ENCODE results near the gene PHF12. TPM values are rescaled to one million over a fixed set of nuclear protein-coding genes. Genes with fewer than 3 reads are reported as not detected.

The PHF12 gene
- total and polyA plus RNA-seq, 10 of the 15 experiments (the other 5 are each of a cell fraction or from before 2014, with no cell fraction given) = 1.3 to 43.9 (median 19.2) TPM

GRCh38 chr17:28942925-28943324 lies 8.4 kb downstream of the PHF12 start:
- 94% methylated on average over 2 of the region's 2 CpGs for WGBS (ENCODE audit: insufficient coverage, insufficient replicate concordance, low lambda C conversion rate, missing lambda C conversion rate)
- FAIRE-seq = no peak
- Histone ChIP-seq H3K9ac (ENCODE audit: control insufficient read depth, insufficient read depth, low read length) (no peak overlapping the region), H2AFZ (ENCODE audit: control insufficient read depth, low read depth, low read length) (no peak overlapping the region), H3K36me3 (ENCODE audit: control insufficient read depth in 2 of 2, insufficient read depth in 2 of 2, low read length in 1 of 2) (peaks cover 0 to 21% of the 10 kb centered on the region in 2 experiments; a peak in 3 of 4 replicates), H3K27ac (ENCODE audit: control insufficient read depth, insufficient read depth) (no peak overlapping the region), H3K9me3 (replicated peaks; ENCODE audit: control insufficient read depth, insufficient read depth, low read length) (no peaks in the 10 kb centered on the region), H3K4me2 (ENCODE audit: control insufficient read depth, insufficient read depth) (no peak overlapping the region), H3K4me3 (no peak overlapping the region), H4K20me1 (ENCODE audit: control insufficient read depth, insufficient read depth) (no peaks in the 10 kb centered on the region), H3K27me3 (replicated peaks in 1 of 2; ENCODE audit: control insufficient read depth in 2 of 2, insufficient read depth in 2 of 2, low read length in 1 of 2) (no peaks in the 10 kb centered on the region), H3K79me2 (ENCODE audit: control insufficient read depth, insufficient read depth, low read length) (peaks cover 89% of the 10 kb centered on the region), H3K4me1 (ENCODE audit: control insufficient read depth, insufficient read depth, low read length) (peaks cover 13% of the 10 kb centered on the region)
- TF ChIP-seq BCLAF1 (IDR thresholded peaks at IDR 0.05) = no peak
- TF ChIP-seq CEBPB (IDR thresholded peaks at IDR 0.05; ENCODE audit: borderline replicate concordance in 1 of 2, low read depth in 2 of 2, low read length in 2 of 2) = no peak
- TF ChIP-seq REST (IDR thresholded peaks at IDR 0.05; ENCODE audit: low read depth, low read length) = no peak
- no peak for TF ChIP-seq ELK1 (IDR thresholded peaks at IDR 0.05; ENCODE audit: low read depth, low read length)
- no peak for TF ChIP-seq POU2F2 (IDR thresholded peaks at IDR 0.05; ENCODE audit: borderline replicate concordance, low read depth, low read length)
- no peak for TF ChIP-seq ZNF384 (IDR thresholded peaks at IDR 0.05; ENCODE audit: borderline replicate concordance, low read depth, low read length)
- TF ChIP-seq KLF5 (IDR thresholded peaks at IDR 0.05; ENCODE audit: partially characterized antibody) = no peak
- ATAC-seq = no peak
- ChIA-PET SMC1A (ENCODE audit: uncharacterized antibody, unreplicated experiment) (no interaction called here), POLR2A (interaction anchor here (1.4 kb wide), 1 partner anchor 15 kb away, joined by 3 read pairs; no protein-coding TSS in a partner anchor), RAD21 (ENCODE audit: unreplicated experiment) (interaction anchor here (1.3 kb wide), 1 partner anchor 180 kb away, joined by 4 read pairs; no protein-coding TSS in a partner anchor), CTCF (interaction anchor here (0.7 to 5.1 kb wide), 3 partner anchors 13 to 179 kb away, joined by 3 to 24 read pairs (median 3); no protein-coding TSS in a partner anchor)
- no peak for DNase-seq (ENCODE audit: low read depth, low spot score)
- in situ Hi-C loops (cut with MboI) = no loop called here
- BruUV-seq (replicated peaks) = no TSS peak
- intact Hi-C loops (cut with micrococcal nuclease; ENCODE audit: unreplicated experiment) = no loop called here

Data from GM12878 (cell line).